Measurements from ENCODE around the gene TBC1D14.
"Not testable (repeated sequence)": the region's sequence is repeated elsewhere in the genome, so short reads cannot be mapped to it uniquely, and the experiment has no call there.

TBC1D14 gene

DNA sequence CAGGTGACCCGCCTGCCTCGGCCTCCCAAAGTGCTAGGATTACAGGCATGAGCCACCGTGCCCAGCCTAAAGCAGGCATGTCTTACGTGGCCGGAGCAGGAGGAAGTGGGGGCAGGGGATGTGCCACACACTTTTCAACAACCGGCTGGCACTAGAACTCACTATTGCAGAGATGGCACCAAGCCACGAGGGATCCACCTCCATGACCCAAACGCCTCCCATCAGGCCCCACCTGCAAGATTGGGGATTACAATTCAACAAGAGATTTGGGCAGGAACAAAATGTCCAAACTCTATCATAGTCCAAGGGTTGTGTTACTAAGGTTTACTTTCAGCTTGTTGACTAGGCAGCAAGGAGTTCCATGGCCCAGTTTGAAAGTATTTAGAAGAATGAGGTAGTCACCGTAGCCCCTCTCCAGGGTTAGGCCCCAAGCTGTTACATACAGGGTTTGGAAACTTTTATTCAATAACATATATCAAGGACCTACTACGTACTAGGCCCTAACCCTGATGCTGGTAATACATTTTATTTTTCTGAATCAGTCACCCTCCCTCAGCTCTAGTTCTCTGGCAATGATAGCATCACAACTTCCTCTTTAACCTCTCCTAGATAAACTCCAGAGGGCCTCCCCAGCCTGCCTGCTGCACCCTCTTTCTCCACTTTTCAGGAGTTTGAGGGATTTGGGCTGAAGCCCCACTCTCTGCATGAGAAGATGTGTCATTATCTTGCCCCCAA, 18.0 kb upstream of the TBC1D14 start:
- DNase-seq = no peak

DNA sequence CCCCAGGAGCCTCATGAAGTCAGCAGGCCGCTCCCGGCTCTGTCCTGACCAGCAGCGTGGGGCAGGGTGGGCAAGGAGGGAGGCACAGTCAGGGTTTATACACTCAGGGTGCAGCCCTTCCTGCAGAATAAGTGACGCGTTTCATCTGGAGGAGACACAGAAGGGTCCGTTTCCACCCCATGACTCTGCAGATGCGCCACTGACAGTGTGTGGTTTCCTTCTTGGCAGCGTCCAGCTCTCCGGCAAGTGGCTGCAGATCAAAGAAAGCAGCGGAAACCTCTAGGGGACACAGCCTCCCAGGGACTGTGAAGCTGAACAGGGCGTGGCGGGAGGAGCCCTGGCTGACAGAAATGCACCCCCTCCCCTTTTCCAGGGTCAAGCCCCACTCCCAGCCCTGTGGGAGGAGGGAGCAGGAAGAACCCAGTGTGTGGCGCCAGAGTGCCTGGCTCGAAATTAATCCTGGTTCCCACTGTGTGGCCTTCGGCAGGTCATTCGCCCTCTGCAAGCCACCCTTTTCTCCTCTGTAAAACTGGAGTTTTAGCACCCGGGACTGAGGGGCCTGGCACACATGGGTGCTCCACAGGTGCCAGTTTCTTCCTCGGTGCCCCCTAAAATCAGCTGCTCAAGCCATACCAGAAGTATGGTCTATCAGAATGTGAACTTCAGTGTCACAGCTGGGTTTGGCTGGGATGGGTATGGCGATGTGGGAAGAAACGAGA, 17.3 kb upstream of the TBC1D14 start:
- no peak for DNase-seq

DNA sequence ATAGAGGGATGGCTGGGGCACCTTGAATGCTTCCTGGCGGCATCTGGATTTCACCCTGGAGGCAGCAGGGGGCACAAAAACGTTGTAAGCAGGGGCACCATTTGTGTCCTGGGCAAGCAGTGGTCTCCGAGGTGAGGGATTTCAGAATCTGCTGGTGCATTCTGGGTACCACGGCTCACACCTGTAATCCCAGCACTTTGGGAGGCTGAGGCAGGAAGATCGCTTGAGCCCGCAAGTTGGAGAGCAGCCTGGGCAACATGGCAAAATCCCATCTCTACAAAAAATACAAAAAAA, 16.8 kb upstream of the TBC1D14 start:
- DNase-seq = no peak

DNA sequence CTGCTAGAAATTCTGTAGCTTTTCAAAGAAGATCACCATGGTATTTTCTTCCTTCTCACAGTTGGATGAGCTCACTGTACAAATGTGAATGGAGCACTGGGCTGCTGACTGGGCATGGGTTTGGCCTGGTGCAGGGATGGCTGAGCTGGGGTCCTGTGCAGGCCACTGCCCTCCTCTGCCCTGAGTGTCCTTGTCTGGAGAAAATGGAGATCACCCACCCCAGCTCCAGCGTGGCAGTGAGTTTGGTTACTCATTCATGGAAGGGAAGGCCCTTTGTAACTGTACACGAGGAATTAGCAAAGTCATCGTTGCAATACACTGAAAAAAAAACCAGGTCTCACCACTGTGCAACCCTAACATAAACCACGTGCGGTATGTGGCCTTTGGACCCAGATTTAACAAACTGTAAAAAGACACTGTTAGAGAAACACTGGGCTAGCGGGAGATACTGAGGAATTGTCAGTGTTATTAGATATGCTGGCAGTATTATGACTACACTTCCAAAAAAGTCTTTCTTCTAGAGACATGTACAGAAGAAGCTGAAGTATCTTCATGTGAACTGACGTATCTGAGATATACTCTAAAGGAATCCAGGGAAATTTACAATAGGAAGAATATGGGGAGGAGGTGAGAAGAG, 16.1 kb upstream of the TBC1D14 start:
- no peak for DNase-seq

DNA sequence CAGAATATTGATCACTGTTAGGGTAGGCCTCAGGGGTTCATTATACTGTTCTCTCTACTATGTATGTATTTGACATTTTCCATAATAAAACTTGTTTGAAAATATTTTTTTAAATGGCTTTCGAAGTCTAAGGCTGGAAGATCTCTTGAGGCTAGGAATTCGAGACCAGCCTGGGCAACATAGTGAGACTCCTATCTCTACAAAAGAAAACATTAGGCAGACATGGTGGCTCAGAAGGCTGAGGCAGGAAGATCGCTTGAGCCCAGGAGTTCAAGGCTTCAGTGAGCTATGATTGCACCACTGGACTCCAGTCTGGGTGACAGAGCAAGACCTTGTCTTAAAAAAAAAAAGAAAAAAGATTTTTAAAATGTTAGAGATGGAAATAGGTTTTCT, 15.5 kb upstream of the TBC1D14 start:
- no peak for DNase-seq

DNA sequence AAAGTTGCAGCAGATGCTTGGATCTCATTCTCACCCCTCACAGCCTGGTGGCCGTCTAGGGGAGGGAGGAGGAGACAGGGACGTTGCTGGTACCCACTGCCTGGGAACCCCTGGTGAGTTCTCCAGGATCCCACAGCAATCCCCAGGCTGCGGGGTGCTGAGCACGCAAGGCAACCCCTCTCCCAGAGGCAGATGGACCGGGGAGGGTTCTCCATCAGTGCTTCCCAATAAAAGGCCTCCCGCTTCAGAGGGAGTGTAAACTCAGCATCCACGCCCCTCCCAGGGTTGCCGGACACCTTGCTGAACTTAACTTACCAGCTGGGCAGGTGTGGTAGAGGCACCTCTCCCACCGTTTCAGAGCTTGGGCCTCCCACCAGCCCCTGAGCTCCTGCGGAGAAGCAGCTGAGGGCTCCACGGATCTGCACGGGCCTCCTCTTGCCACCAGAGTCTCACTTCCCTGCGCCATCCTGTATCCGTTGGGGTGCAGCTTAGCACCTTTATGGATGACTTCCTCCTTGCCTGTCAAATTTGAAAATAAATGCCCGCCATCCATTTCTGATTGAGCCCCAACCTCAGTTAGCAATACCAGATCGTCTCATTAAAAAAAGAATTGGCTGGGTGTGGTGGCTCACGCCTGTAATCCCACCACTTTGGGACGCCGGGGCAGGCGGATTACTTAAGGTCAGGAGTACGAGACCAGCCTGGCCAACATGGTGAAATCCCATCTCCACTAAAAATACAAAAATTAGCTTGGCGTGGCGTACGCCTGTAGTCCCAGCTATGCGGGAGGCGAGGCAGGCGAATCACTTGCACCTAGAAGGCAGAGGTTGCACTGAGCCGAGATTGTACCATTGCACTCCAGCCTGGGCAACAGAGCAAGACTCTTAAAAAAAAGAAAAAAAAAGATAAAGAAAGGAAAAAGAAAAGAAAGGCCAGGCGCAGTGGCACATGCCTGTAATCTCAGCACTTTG, 14.8 kb upstream of the TBC1D14 start:
- DNase-seq = no peak

DNA sequence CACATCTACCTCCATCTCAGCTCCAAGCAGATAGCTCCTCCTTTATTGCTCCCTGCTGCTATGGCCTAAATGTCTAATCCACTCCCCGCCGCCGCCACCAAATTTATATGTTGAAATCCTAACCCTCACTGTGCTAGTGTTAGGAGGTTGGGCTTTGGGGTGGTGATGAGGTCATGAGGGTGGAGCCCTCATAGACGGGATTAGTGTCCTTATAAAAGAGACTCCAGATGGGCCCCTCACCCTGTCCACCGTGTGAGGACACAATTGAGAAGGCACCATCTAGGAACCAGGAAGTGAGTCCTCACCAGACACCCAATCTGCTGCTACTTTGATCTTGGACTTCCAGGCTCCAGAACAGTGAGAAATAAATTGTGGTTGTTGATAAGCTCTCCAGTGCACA, 13.6 kb upstream of the TBC1D14 start:
- DNase-seq = no peak

DNA sequence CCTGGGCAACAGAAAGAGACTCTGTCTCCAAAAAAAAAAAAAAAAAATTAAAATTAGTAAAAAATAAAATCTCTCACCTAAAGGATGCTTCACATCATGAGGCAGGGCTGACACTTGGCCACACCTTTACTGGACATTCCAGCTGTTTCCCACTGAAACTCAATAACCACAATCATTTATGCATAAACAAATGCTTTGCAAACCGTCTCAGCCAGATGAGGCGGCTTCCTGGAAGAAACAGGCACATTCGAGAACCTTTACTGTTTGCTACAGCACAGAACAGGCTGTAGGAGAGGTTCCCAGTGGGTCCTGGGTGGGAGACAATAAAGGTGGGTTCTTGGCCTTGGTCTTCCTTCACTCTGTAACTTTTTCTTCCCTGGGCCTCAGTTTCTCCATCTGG, 10.9 kb upstream of the TBC1D14 start:
- DNase-seq = no peak

DNA sequence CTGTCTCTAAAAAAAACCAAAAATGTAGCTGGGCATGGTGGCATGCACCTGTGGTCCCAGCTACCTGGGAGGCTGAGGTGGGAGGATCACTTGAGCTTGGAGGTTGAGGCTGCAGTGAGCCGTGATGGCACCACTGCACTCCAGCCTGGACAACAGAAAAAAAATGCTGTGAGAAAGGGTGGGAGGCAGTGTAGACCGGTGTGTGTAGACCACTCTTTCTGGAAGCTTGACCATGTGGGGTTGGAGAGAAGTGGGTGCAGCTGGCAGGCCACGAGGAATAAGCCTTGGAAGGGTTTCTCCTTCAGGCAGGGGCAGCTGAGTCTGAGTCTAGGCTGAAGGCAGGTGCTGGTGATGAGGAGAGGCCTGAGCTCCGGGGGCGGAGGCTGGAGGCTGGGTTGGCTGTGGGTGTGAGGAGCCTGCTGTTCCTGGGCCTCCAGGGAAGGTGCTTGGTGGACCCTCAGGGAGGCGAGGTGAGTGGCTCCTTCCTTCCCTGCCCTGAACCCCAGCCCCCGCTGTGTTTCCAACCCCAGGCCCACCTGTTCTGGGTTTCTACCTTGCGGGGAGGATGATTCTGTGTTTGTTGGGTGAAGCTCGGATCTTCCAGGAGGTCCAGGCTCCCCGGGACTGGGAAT, 9.3 kb upstream of the TBC1D14 start:
- DNase-seq = no peak

DNA sequence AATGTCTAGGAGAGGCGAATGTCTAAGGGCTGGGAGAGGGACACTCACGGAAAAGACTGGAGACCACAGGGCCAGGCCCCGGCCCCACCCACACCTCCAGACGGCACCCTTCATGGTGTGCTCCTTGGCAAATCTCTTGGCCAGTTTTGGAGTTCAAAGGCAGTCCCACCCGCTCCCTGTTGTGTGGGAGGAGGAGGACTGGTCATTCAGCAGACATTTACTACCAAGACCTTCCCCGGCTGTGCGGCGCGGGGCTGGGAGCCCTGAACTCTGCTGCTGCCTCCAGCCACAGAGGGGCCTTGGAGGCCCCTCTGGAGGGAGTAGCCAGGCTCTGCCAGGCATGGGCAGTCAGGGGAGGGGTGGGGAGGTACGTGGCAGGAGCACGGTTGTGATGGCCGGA, 8.7 kb upstream of the TBC1D14 start:
- no peak for DNase-seq

DNA sequence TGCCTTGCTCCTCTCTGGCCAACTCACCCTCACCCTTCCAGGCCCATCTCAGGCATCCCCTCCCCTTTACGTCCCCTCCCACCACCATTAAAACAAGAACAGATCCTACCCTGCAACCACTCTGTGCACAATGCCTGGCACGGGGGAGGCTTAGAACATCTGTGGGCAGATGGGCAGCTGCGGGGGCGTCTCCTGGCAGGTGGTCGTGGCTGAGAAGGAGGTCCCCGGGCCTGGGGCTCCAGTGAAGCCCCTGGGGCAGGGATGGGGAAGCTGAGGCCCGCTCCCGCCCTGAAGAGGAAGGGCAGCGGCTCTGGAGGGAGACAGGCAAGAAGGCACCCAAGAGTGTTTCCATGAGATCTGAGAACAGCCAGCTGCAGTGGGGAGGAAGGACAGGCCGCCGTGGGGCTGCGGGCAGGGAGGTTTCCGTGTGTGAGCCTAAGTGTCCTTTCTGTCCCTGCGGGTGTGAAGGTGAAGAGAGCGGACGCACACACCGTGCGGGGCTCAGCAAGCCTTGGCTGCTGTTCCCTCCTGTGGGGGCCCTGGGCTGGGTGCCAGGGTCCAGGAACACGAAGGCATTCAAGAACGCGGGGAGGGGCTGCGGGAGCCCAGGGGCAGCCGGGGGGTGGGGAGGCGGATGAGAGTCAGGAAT, 7.8 kb upstream of the TBC1D14 start:
- no peak for DNase-seq

DNA sequence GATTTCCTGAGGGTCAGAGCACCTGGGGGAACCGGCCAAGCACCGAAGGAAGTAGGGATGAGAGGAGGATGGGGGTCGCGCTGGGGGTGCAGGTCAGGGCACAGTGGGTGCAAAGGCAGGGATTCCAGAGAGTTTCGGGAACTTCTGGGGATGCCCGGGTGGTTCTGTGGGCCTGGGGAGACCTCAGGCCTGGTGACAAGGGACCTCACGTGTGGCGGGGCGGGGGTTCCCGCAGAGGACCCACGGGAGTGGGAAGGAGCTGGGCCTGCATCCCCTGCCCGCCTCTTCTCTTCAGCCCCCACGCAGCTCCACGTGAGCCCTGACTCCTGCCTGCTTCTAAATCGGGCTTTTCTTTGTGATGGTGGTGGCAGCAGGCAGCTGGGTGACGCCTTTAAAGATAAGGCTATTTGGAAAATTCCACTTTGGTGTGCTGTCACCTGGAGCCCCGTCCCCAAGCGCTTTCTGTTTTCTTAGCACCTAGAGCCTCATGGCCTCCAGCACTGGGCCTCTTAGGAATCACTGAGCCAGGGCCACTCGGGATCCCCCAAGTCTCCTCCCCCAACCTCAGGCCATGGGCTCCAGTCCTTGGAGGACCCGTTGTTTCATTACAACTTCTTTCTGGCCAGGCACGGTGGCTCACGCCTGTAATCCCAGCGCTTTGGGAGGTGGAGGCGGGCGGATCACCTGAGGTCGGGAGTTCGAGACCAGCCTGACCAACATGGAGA, 7.1 kb upstream of the TBC1D14 start:
- DNase-seq = no peak

DNA sequence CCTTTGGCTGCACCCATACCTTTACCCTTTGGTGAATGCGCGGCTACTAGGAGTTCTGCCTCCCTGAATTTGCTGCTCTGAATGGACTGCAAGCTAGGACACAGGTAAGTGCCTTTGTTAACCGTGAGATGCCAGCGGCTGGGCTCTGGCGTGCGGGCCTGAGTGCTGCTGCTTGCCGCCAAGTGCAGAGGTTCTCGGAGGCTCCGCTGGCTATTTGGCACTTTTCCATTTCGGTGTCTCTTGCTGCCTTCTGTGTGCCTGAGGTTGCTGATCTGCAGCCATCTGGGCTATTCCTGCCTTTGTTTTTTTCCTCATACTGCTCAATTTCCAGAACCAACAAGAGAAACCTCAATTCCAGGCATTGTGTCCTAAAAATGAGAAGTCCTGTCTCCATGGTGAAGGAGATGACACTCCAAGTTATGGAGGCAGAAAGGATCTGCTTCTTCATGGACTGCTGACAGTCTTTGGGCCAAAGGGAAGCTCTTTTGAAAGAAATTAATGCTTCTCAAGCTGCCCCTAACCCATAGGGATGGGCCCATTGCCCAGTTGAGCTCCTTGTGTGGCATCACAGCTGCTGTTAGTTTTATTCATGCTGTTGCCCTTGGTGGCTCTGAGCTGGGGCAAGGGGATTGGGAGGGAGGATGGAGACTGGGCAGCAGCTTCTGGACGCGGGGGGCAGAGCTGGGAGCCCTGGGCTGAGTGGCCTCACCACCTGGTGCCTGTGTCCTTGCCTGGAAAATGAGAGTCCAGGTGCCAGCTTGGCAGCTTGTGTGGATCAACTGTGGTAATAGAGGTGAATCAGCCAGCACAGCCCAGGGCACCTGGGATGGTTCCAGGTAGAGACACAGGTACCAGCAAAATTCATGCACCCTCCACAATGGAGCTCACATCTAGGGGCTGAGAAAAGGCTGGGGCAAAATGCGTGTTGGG, 3.8 kb upstream of the TBC1D14 start:
- no peak for DNase-seq

DNA sequence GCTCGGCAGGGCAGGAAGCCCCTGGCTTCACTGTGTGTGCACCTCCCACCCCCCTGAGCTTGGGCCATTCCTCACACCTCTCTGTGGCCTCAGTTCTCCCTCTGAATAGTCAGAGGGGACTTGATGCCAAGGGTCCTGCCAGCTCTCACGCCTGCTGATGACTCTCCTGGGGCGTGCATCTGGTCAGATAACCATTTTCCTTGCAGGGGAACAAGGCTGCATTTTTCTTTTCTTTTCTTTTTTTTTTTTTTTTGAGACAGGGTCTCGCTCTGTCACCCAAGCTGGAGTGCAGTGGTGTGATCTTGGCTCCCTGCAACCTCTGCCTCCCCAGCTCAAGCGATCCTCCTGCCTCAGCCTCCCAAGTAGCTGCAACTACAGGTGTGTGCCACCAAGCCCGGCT, 3.1 kb upstream of the TBC1D14 start:
- not testable (repeated sequence) for DNase-seq

DNA sequence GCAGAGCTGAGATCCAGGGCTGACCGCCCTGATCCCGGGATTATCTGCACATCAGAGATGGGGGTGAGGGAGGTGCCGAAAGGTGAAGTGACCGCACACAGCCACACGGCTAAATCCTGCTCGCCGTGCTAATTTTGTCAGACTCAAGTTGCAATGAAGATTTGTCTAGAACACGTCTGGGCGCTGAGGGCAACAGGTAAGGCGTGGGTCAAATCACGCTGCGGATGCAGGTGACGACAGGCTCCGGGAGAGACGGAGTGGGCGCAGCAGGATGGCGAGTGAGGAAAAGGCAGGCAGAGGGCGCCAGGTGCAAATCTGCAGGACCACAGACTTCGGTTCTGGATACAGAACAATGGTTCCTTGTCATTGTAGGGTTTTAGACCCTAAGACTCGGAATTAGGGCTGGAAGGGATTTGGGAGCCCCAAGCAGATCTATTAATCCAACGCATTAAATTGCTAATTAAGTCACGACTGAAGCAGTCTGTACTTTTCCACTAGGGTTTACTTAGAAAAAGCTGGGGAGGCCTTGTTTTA, 1.9 kb upstream of the TBC1D14 start:
- DNase-seq = peak; percentile 54

DNA sequence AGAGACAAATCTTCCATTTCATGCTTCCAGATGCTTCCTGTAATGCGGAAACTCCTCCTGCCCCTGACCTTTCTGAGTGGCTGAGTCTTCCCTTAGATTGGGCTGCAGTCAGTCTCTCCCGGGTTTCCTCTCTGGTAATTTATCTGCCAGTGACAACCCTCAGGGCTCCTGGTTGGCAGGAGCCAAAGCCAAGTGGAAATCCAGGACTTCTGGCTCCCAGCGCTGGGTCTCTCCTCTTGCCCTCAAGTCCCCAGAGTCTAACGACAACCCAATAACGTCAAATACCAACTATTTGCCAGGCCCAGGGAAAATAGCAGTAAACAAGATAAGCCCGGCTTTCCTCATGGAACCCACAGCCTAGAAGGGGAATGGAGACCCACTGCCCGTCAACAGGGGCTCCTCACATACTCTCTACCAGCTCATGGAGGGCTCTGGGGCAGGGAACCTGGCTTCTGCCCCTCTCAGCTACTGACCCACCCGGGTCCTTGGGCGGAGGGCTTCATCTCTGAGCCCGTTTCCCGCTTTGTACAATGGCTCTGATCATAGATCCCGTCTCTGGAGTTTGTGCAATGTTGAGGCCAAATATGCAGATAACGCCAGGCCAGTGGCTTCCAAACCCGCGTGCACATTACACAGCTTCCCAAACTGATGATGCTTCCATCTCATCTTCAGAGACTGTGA, 1.1 kb upstream of the TBC1D14 start:
- DNase-seq = no peak

DNA sequence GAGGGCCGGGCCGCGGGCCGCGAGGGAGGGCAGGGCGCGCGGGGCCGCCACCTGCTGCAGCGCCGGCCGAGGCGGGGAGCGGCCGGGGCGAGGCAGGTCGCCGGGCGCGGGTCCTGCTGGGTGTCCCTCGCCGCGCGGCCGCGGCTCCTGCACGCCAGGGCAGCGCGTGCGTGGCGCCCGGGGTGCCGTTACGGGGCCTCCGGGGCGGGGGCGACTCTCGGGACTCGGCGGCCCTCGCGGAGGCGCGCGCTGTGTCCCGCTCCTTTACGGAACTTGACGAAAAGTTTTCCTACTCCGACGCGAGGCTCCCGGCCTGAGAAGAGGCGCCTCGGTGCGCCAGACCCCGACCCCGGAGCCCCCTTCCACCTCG, 329 bp downstream of the TBC1D14 start:
- DNase-seq = peak; percentile 35

DNA sequence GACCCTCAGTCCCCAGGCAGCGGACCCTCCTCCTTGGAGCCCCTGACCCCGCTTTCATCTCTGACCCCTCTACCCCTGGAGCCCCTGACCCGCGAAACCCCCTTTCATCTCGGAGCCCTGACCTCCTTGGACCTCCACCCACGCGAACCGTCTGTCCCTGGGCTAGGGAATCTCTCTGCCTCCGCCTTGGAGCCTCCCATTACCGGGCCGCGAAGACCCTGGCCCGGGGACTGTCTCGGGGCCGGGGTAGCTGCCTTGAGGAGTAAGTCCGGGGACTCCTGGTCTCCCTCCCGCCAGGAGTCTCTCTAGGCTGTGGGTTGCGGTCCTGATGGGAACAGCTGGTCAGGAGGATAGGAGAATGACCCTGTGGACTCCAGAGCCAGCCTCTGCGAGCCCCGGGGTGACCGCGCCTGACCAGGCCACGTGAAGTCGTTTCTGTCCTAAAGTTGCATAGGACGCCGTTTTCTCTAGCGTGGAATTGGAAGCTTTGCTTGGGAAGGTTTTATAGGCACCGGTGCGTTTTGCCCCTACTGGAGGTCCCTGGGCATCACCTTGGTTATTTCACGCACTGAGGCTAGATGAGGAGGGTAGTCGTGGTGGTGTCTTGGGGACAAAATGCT, 824 bp downstream of the TBC1D14 start:
- no peak for DNase-seq

All from COR-L47 (cell line).